Peyer's patch (tissue), 4 donors: ENCODE measurements around the gene XYLT1.

Source experiments
- CTCF ChIP-seq, 6 experiments: fragments of 450-650 bp in 4 of 6; fragments of 200-600 bp in 2 of 6; sonication (generic) in 1 of 6; IDR thresholded peaks; one replicate each; pipeline ENCODE4 v1.5.1; 2017 to 2019; ENCODE audit warnings: antibody characterized with exemption in 6 of 6, mild to moderate bottlenecking in 3 of 6, moderate library complexity in 1 of 6
- POLR2A ChIP-seq, 2 donors: fragments of 450-650 bp; IDR thresholded peaks; one replicate each; pipeline ENCODE4 v1.5.1; 2017; ENCODE audit warnings: antibody characterized with exemption in 2 of 2, mild to moderate bottlenecking in 2 of 2, moderate library complexity in 2 of 2

- TF ChIP-seq CTCF (IDR thresholded peaks at IDR 0.05) (no peak), POLR2A (IDR thresholded peaks at IDR 0.05) (no peak)
Observed at GRCh38 chr16:17437127-17437720, 33.5 kb downstream of the XYLT1 start.
